DOHH2 (cell line): ENCODE measurements around the gene C1orf50.

Source experiments
- H3F3A ChIP-seq: fragments of 200-600 bp; sonication (generic), shearing (Covaris generic); 2 replicates; pipeline ENCODE4 v1.6.0; 2016; ENCODE audit warnings: antibody characterized with exemption, mild to moderate bottlenecking; ENCODE audit not compliant: control insufficient read depth, insufficient read depth
- H3K27ac ChIP-seq: fragments of 200-600 bp; sonication (generic); 2 replicates; pipeline ENCODE4 v1.5.1; 2014; ENCODE audit warnings: low read depth, mild to moderate bottlenecking, low read length, moderate library complexity
- H3K27me3 ChIP-seq: fragments of 200-600 bp; sonication (generic); 2 replicates; pipeline ENCODE4 v1.6.1; 2014; ENCODE audit warnings: mild to moderate bottlenecking, low read length, mixed read lengths; ENCODE audit not compliant: control insufficient read depth
- H3K36me3 ChIP-seq: fragments of 200-600 bp; sonication (generic); 2 replicates; pipeline ENCODE4 v1.6.1; 2014; ENCODE audit warnings: mild to moderate bottlenecking, low read length, moderate library complexity, mixed read lengths; ENCODE audit not compliant: control insufficient read depth
- H3K4me1 ChIP-seq: fragments of 200-600 bp; sonication (generic); 2 replicates; pipeline ENCODE4 v1.6.1; 2014; ENCODE audit warnings: mild to moderate bottlenecking, low read length, mixed read lengths; ENCODE audit not compliant: control insufficient read depth
- H3K4me2 ChIP-seq: fragments of 200-600 bp; sonication (generic); 2 replicates; pipeline ENCODE4 v1.6.0; 2014; ENCODE audit warnings: mild to moderate bottlenecking, low read length, moderate library complexity
- H3K4me3 ChIP-seq: fragments of 200-600 bp; sonication (generic); 2 replicates; pipeline ENCODE4 v1.5.1; 2014; ENCODE audit warnings: mild to moderate bottlenecking, low read length, mixed read lengths
- H3K79me2 ChIP-seq: fragments of 200-600 bp; sonication (generic); 2 replicates; pipeline ENCODE4 v1.6.1; 2014; ENCODE audit warnings: mild to moderate bottlenecking, low read length, mixed read lengths; ENCODE audit not compliant: control insufficient read depth
- H3K9me2 ChIP-seq: fragments of 200-600 bp; sonication (generic); replicated peaks from 2 replicates; pipeline ENCODE4 v1.6.1; 2014; ENCODE audit warnings: mild to moderate bottlenecking, low read length, mixed read lengths; ENCODE audit not compliant: control insufficient read depth
- H3K9me3 ChIP-seq: fragments of 200-600 bp; sonication (generic); 2 replicates; pipeline ENCODE4 v1.6.1; 2014; ENCODE audit warnings: antibody characterized with exemption, low read length, mixed read lengths; ENCODE audit not compliant: control insufficient read depth, insufficient read depth
- H4K20me1 ChIP-seq: fragments of 200-600 bp; sonication (generic); 2 replicates; pipeline ENCODE4 v1.6.0; 2014; ENCODE audit warnings: low read depth, mild to moderate bottlenecking, antibody characterized with exemption, low read length, moderate library complexity; ENCODE audit not compliant: control insufficient read depth, insufficient read depth
- CTCF ChIP-seq: fragments of 200-600 bp; sonication (generic); IDR thresholded peaks from one replicate; pipeline ENCODE4 v1.5.1; 2014; ENCODE audit warnings: antibody characterized with exemption, mild to moderate bottlenecking, low read depth, low read length; ENCODE audit not compliant: poor library complexity, severe bottlenecking
- EZH2phosphoT487 ChIP-seq: fragments of 200-600 bp; sonication (generic); IDR thresholded peaks from 2 replicates; pipeline ENCODE4 v1.6.1; 2017; ENCODE audit warnings: borderline replicate concordance, mild to moderate bottlenecking, antibody characterized with exemption, low read length, moderate library complexity, mixed read lengths

Gene C1orf50

DNA sequence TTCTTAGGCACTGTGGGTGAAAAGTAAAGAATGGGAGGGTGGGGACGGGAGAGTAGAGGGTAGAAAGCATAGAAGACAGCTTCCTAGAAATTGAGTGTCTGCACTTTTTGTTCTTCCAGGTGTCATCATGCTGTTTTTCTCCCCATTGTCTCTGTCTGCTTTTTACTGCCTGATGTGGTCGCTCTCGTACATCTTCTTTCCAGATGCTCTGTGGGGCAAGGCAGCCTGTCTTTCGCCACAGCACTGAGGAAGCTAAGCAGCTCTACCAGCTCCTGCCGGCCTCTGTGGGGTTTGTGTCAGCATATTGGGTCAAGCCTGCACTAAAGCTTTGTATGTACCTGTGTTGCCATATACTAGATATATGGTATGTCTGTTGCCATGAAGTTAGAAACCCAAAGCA is 30.9 kb downstream of the C1orf50 start:
- Histone ChIP-seq H3K4me1 (no peaks in the 10 kb centered on the region), H3K9me3 (no peaks in the 10 kb centered on the region), H3K79me2 (no peaks in the 10 kb centered on the region), H3K9me2 (no peaks in the 10 kb centered on the region), H3K27ac (no peak overlapping the region), H3K27me3 (peaks cover 25% of the 10 kb centered on the region), H3K4me3 (no peak overlapping the region), H4K20me1 (no peaks in the 10 kb centered on the region), H3F3A (no peaks in the 10 kb centered on the region), H3K4me2 (no peak overlapping the region), H3K36me3 (no peaks in the 10 kb centered on the region)
- no peak for TF ChIP-seq CTCF
- TF ChIP-seq EZH2phosphoT487: no peak

DNA sequence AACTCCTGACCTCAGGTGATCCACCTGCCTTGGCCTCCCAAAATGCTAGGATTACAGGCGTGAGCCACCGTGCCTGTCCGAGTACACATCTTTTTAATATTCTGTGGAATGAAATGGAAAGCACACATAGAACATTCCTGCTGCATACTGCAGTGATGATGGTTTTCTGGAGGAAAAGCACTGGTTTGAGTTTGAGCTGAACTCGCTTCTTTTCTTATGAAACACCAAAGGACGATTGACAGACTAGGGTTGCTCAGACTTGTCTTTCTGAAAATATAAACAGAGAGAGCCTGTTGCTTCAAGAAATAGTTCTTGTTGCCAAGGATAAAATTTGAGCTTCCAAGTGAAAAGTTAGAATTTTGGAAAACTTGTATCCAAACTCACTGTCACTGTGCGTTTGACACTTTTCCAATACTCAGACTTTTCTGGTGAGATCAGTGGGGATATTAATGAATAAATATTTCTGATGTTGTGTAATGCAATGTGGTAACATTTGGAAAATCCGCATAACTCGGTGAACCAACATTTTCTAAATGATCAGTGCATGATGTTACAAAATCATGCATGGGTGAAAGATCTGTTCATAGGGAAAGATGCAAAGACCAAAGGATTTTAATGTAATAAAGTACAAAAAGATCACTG is 34.9 kb downstream of the C1orf50 start:
- H3K36me3 ChIP-seq: no peaks in the 10 kb centered on the region
- no peaks in the 10 kb centered on the region for H3F3A ChIP-seq
- TF ChIP-seq CTCF: no peak
- TF ChIP-seq EZH2phosphoT487: no peak
- H3K4me1 ChIP-seq: no peaks in the 10 kb centered on the region
- no peak overlapping the region for H3K27ac ChIP-seq
- no peaks in the 10 kb centered on the region for H3K9me3 ChIP-seq
- no peaks in the 10 kb centered on the region for H3K79me2 ChIP-seq
- no peaks in the 10 kb centered on the region for H4K20me1 ChIP-seq
- H3K4me2 ChIP-seq: no peak overlapping the region
- H3K9me2 ChIP-seq: no peaks in the 10 kb centered on the region
- peaks cover 12% of the 10 kb centered on the region for H3K27me3 ChIP-seq
- H3K4me3 ChIP-seq: no peak overlapping the region

GRCh38 chr1:42806171-42806570 is 39.1 kb downstream of the C1orf50 start:
- H3K9me3 ChIP-seq: no peaks in the 10 kb centered on the region
- 0 out of 2 replicates have a peak, but pooled peaks cover 2% of the 10 kb centered on the region for H3F3A ChIP-seq
- no peak overlapping the region for H3K27ac ChIP-seq
- H3K36me3 ChIP-seq: no peaks in the 10 kb centered on the region
- no peaks in the 10 kb centered on the region for H4K20me1 ChIP-seq
- H3K4me3 ChIP-seq: no peak overlapping the region
- no peaks in the 10 kb centered on the region for H3K27me3 ChIP-seq
- H3K9me2 ChIP-seq: no peaks in the 10 kb centered on the region
- no peak for TF ChIP-seq EZH2phosphoT487
- TF ChIP-seq CTCF: no peak
- peaks cover 3% of the 10 kb centered on the region; the same call in 1 of the 2 replicates for H3K4me1 ChIP-seq
- H3K79me2 ChIP-seq: no peaks in the 10 kb centered on the region
- H3K4me2 ChIP-seq: no peak overlapping the region
